Peyer's patch (tissue), 4 donors: ENCODE data around the gene ANO10. TPM values are rescaled to one million over a fixed set of nuclear protein-coding genes. Genes with fewer than 3 reads are reported as not detected.

Experiments used
- DNase-seq, 3 donors: peaks; one replicate each; pipeline ENCODE4 v3.0.0-alpha.2; 2017 to 2019
- H3K27ac ChIP-seq, 4 donors: fragments of 200-600 bp; sonication (generic); one replicate each; pipeline ENCODE4 v1.5.1; 2016 to 2019
- H3K27me3 ChIP-seq, 2 donors: fragments of 200-600 bp; sonication (generic); one replicate each; pipeline ENCODE4 v1.5.1; 2019
- H3K36me3 ChIP-seq, 3 donors: fragments of 200-600 bp; sonication (generic); one replicate each; pipeline ENCODE4 v1.5.1; 2016 to 2019
- H3K4me1 ChIP-seq, 4 donors: fragments of 200-600 bp; sonication (generic); one replicate each; pipeline ENCODE4 v1.5.1; 2016 to 2019
- H3K4me3 ChIP-seq, 4 donors: fragments of 200-600 bp; sonication (generic); 1 replicate in 3 of 4; 2 replicates in 1 of 4; pipeline ENCODE4 v1.5.1; 2016 to 2019; ENCODE audit warnings: mild to moderate bottlenecking in 1 of 4
- H3K9me3 ChIP-seq, 4 donors: fragments of 200-600 bp; sonication (generic); one replicate each; pipeline ENCODE4 v1.5.1; 2016 to 2019; ENCODE audit warnings: mild to moderate bottlenecking in 1 of 4
- POLR2A ChIP-seq, 2 donors: fragments of 450-650 bp; IDR thresholded peaks; one replicate each; pipeline ENCODE4 v1.5.1; 2017; ENCODE audit warnings: antibody characterized with exemption in 2 of 2, mild to moderate bottlenecking in 2 of 2, moderate library complexity in 2 of 2
- total RNA-seq, 4 donors: library from RNA; depleted of rRNA; stranded (reverse); fragments of >200 nt; gene quantifications; one replicate each; pipeline ENCODE4 v1.1.0, GENCODE V29; 2016
- TF ChIP-seq, protein P1 (sequence below), 6 experiments: fragments of 450-650 bp in 4 of 6; fragments of 200-600 bp in 2 of 6; sonication (generic) in 1 of 6; IDR thresholded peaks; one replicate each; pipeline ENCODE4 v1.5.1; 2017 to 2019; ENCODE audit warnings: antibody characterized with exemption in 6 of 6, mild to moderate bottlenecking in 3 of 6, moderate library complexity in 1 of 6

ANO10 gene
- total RNA-seq, 4 donors from 2014 or later, result 33.8 to 110 (median 70.0) TPM

DNA sequence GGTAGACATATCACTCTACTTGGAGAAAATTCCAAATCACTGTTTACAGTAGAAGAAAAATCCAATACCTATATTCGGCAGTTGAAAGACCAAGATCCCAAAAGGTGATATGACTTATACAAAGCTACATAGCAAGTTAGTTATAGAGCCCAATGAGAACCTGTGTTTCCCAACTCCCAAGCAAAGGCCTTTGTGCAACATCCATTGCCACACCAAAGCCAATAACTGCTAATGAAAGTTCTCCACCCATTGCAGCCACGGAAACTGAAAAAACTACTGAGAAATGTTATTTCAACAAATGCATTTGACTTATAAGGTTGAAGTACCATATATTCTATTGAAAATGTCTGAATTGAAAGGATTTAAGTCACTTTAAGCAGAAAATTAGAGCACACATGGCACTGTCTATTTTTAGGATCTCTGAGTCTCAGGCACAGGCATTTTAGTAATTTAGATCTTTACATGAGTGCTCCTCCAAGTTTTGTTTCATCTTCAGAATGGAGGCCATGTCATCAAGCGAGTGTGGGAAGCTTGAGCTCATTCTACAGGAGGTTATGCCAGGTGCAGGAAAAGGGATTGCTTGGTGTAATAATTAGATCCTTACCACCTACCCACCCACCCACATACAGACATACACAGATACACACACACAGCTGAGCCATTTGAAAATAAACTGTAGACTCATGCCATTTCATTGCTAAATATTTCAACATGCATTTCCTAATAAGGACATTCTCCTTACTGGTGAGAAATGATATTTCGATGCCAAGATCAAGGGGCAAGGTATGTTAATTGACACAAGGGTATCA is 19.7 kb upstream of the ANO10 start:
- TF ChIP-seq, protein P1, sequence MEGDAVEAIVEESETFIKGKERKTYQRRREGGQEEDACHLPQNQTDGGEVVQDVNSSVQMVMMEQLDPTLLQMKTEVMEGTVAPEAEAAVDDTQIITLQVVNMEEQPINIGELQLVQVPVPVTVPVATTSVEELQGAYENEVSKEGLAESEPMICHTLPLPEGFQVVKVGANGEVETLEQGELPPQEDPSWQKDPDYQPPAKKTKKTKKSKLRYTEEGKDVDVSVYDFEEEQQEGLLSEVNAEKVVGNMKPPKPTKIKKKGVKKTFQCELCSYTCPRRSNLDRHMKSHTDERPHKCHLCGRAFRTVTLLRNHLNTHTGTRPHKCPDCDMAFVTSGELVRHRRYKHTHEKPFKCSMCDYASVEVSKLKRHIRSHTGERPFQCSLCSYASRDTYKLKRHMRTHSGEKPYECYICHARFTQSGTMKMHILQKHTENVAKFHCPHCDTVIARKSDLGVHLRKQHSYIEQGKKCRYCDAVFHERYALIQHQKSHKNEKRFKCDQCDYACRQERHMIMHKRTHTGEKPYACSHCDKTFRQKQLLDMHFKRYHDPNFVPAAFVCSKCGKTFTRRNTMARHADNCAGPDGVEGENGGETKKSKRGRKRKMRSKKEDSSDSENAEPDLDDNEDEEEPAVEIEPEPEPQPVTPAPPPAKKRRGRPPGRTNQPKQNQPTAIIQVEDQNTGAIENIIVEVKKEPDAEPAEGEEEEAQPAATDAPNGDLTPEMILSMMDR (IDR thresholded peaks at IDR 0.05), result no peak
- TF ChIP-seq POLR2A (IDR thresholded peaks at IDR 0.05), result no peak
- Histone ChIP-seq H3K36me3 (no peaks in the 10 kb centered on the region), H3K27ac (no peak overlapping the region), H3K4me3 (no peak overlapping the region), H3K9me3 (no peaks in the 10 kb centered on the region), H3K27me3 (no peaks in the 10 kb centered on the region), H3K4me1 (no peaks in the 10 kb centered on the region)
- DNase-seq, result no peak

DNA sequence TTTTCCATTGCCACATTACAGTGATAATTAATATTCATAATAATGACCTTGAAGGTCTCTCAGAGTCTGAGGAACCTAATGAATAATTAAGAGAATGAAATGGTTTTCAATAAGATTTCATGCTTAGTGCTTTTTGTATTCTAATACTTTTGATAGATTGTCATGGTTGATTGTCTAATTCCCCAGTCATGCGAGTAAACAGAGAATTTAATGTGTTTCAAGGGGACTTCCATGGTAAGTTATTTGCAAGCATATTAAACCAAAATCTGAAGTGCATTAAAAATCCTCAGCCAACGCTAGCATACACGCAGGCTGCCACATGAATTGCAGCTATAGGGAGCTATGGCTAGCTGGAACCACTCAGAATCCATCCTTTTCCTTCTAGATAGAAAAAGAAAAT is 18.9 kb upstream of the ANO10 start:
- Histone ChIP-seq H3K4me1 (no peaks in the 10 kb centered on the region), H3K27ac (no peak overlapping the region), H3K4me3 (no peak overlapping the region), H3K27me3 (no peaks in the 10 kb centered on the region), H3K9me3 (no peaks in the 10 kb centered on the region), H3K36me3 (no peaks in the 10 kb centered on the region)
- TF ChIP-seq, protein P1 (IDR thresholded peaks at IDR 0.05), result no peak
- no peak for DNase-seq

DNA sequence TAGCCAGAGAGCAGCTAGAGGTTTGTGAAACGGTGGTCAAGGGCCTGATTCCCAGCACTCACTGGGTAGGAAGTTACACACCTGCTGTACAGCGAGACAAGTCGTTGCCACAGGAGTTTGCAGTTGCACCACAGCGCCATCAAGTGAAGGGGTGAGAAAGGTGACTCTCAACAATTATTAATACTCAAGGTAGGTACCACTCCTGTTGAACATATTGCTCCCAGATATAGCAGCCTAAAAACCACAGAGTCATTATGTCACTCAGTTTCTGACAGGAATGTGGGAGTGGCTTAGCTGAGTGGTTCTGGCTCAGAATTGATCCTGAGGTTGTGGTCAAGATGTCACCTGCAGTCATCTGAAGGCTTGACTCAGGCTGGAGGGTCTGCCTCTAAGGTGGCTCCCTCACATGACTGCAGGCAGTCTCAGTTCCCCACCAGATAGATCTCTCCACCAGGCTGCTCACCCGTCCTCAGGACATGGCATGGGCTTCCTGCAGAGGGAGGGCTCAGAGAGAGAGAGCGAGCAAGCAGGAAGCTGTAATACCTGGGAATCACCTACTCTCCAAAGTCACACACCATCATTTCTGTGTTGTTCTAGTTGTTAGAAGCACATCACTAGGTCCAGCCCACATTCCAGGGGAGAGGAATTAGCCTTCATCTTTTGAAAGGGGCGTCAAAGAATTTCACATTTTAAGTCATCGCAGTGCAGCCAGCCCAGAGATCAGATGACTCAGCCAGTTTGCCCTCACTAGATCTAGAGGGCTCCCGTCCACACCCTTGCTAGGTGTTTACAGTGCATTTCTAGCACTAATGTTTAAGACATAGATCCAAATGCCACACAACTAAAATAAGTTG is 17.0 kb upstream of the ANO10 start:
- Histone ChIP-seq H3K4me1 (no peaks in the 10 kb centered on the region), H3K9me3 (no peaks in the 10 kb centered on the region), H3K4me3 (no peak overlapping the region), H3K27ac (no peak overlapping the region), H3K36me3 (no peaks in the 10 kb centered on the region), H3K27me3 (no peaks in the 10 kb centered on the region)
- TF ChIP-seq, protein P1 (IDR thresholded peaks at IDR 0.05), result peak in 4 of 6 experiments; percentile 40 to 83 (median 77)
- no peak for TF ChIP-seq POLR2A (IDR thresholded peaks at IDR 0.05)
- peak in 2 of 3 donors; percentile 73 to 80 for DNase-seq

DNA sequence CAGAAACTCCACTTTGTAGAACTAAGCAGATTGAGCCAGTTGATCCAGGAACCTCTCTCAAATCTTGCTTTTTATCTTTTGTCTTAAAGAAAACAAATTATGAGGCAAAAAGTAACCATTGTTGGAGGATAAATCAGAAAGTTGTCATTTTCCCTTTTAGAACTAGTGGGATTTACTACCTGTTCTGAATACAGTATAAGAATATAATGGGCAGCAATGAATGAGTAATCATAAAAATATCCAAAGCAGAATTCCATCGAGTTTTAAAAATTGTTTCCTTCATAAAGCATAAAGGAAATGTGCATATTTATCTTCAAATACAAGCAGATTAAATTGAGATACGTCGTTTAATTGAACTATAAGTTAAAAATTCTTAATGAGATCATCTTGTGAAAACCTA is 15.9 kb upstream of the ANO10 start:
- no peak for DNase-seq
- TF ChIP-seq, protein P1 (IDR thresholded peaks at IDR 0.05), result no peak
- no peak for TF ChIP-seq POLR2A (IDR thresholded peaks at IDR 0.05)
- no peak overlapping the region for H3K4me3 ChIP-seq
- H3K4me1 ChIP-seq, result no peaks in the 10 kb centered on the region
- H3K9me3 ChIP-seq, result no peaks in the 10 kb centered on the region
- no peaks in the 10 kb centered on the region for H3K27me3 ChIP-seq
- H3K27ac ChIP-seq, result no peak overlapping the region
- no peaks in the 10 kb centered on the region for H3K36me3 ChIP-seq

DNA sequence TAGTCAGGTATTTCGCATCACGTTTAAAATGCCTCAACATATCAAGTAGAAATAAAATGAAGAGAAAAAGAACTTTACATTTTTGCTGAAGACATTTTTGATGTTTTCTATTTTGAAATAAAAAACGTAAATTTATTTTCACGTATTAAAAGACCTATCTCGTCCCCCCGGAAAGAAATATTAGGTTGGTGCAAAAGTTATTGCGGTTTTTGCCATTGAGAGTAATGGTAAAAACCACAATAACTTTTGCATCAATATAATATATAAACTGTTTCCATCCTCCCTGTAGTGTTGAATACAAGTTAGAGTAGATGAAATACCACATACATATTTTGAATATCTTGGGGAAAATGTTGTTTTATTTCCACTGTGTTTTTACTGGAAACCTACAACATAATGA is 11.2 kb upstream of the ANO10 start:
- H3K4me1 ChIP-seq, result no peaks in the 10 kb centered on the region
- no peaks in the 10 kb centered on the region for H3K9me3 ChIP-seq
- H3K27me3 ChIP-seq, result no peaks in the 10 kb centered on the region
- no peak for DNase-seq
- TF ChIP-seq POLR2A (IDR thresholded peaks at IDR 0.05), result no peak
- TF ChIP-seq, protein P1 (IDR thresholded peaks at IDR 0.05), result no peak
- H3K27ac ChIP-seq, result no peak overlapping the region
- H3K4me3 ChIP-seq, result no peak overlapping the region
- H3K36me3 ChIP-seq, result no peaks in the 10 kb centered on the region
